Sigmoid colon (tissue), 3 donors: ENCODE data around the gene HOXD12.

Source experiments
- POLR2A ChIP-seq, 2 donors: fragments of 450-650 bp; IDR thresholded peaks; one replicate each; pipeline ENCODE4 v1.6.1; 2016; ENCODE audit warnings: antibody characterized with exemption in 2 of 2, mild to moderate bottlenecking in 2 of 2, moderate library complexity in 2 of 2
- TF ChIP-seq, protein P1 (sequence below), 4 experiments: fragments of 450-650 bp in 3 of 4; fragments of 200-600 bp in 1 of 4; IDR thresholded peaks; one replicate each; pipeline ENCODE4 v1.5.1; 2016 to 2019; ENCODE audit warnings: antibody characterized with exemption in 4 of 4, mild to moderate bottlenecking in 3 of 4, moderate library complexity in 2 of 4

DNA sequence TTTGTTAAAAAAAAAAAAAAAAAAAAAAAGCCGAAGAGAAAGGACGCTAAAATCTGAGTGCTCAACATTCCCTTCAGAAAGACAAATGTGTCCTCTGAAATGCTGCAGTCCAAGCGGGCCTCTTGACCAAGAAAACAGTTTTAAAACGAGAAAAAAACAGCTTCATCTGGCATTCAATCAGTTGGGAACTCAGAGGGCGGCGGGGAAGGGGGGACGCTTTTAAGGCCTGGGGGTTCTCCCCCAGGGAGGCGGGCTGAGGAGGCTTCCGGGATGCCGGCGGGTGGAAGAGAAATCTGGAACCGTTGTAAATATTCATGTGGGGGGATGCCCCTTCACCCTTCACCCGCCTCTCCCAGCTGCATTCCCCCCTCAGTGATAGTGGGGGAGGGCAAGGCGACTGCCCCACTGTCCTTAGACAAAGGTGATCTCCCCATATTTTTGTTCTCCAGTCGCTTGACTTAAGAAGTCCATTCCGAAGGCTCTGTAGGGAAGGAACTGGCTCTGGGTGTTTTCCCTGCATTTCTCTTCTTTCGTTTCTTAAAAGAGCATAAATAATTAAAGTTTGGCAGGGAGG, 4.2 kb downstream of the HOXD12 start:
- TF ChIP-seq, protein P1, sequence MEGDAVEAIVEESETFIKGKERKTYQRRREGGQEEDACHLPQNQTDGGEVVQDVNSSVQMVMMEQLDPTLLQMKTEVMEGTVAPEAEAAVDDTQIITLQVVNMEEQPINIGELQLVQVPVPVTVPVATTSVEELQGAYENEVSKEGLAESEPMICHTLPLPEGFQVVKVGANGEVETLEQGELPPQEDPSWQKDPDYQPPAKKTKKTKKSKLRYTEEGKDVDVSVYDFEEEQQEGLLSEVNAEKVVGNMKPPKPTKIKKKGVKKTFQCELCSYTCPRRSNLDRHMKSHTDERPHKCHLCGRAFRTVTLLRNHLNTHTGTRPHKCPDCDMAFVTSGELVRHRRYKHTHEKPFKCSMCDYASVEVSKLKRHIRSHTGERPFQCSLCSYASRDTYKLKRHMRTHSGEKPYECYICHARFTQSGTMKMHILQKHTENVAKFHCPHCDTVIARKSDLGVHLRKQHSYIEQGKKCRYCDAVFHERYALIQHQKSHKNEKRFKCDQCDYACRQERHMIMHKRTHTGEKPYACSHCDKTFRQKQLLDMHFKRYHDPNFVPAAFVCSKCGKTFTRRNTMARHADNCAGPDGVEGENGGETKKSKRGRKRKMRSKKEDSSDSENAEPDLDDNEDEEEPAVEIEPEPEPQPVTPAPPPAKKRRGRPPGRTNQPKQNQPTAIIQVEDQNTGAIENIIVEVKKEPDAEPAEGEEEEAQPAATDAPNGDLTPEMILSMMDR (IDR thresholded peaks at IDR 0.05), result no peak
- TF ChIP-seq POLR2A (IDR thresholded peaks at IDR 0.05), result no peak
